Thyroid gland (tissue), 4 donors: ENCODE results near the gene MRPL21.

Source experiments
- POLR2A ChIP-seq, 2 donors: fragments of 450-650 bp; IDR thresholded peaks; one replicate each; pipeline ENCODE4 v1.6.1; 2017; ENCODE audit warnings: antibody characterized with exemption in 2 of 2, mild to moderate bottlenecking in 2 of 2, moderate library complexity in 1 of 2
- TF ChIP-seq, protein P1 (sequence below), 6 experiments: fragments of 200-600 bp in 3 of 6; fragments of 450-650 bp in 3 of 6; sonication (generic) in 3 of 6; IDR thresholded peaks; one replicate each; pipeline ENCODE4 v1.5.1; 2016 to 2019; ENCODE audit warnings: antibody characterized with exemption in 6 of 6, mild to moderate bottlenecking in 2 of 6, inconsistent platforms in 1 of 6, moderate library complexity in 1 of 6

GRCh38 chr11:68889948-68890446 is 13.6 kb downstream of the MRPL21 start:
- TF ChIP-seq, protein P1, sequence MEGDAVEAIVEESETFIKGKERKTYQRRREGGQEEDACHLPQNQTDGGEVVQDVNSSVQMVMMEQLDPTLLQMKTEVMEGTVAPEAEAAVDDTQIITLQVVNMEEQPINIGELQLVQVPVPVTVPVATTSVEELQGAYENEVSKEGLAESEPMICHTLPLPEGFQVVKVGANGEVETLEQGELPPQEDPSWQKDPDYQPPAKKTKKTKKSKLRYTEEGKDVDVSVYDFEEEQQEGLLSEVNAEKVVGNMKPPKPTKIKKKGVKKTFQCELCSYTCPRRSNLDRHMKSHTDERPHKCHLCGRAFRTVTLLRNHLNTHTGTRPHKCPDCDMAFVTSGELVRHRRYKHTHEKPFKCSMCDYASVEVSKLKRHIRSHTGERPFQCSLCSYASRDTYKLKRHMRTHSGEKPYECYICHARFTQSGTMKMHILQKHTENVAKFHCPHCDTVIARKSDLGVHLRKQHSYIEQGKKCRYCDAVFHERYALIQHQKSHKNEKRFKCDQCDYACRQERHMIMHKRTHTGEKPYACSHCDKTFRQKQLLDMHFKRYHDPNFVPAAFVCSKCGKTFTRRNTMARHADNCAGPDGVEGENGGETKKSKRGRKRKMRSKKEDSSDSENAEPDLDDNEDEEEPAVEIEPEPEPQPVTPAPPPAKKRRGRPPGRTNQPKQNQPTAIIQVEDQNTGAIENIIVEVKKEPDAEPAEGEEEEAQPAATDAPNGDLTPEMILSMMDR (IDR thresholded peaks at IDR 0.05): peak in 2 of 6 experiments; percentile 13 to 33
- no peak for TF ChIP-seq POLR2A (IDR thresholded peaks at IDR 0.05)
